Thoracic aorta (tissue), 2 donors: ENCODE results near the gene ZFYVE19. TPM values are rescaled to one million over a fixed set of nuclear protein-coding genes. Genes with fewer than 3 reads are reported as not detected.

Source experiments
- ATAC-seq: fragments of 150-250 bp; one replicate; pipeline ENCODE4 v1.8.0; 2017; ENCODE audit warnings: low read depth; ENCODE audit not compliant: insufficient number of reproducible peaks, low FRiP score
- DNase-seq: peaks from one replicate; pipeline ENCODE4 v3.0.0-alpha.2; 2020; ENCODE audit warnings: low spot score
- H3K27ac ChIP-seq, 2 donors: fragments of 200-600 bp; sonication (generic); 1 replicate in 1 of 2; 2 replicates in 1 of 2; pipeline ENCODE4 v1.5.1; 2016; ENCODE audit warnings: mild to moderate bottlenecking in 2 of 2, moderate library complexity in 2 of 2
- H3K27me3 ChIP-seq: fragments of 200-600 bp; sonication (generic); replicated peaks from 2 replicates; pipeline ENCODE4 v1.6.0; 2016; ENCODE audit warnings: mild to moderate bottlenecking; ENCODE audit not compliant: insufficient read depth
- H3K36me3 ChIP-seq: fragments of 200-600 bp; sonication (generic); one replicate; pipeline ENCODE4 v1.5.1; 2016
- H3K4me1 ChIP-seq, 2 donors: fragments of 200-600 bp; sonication (generic); 1 replicate in 1 of 2; 2 replicates in 1 of 2; pipeline versions ENCODE4 v1.5.1 to v1.6.0; 2016; ENCODE audit warnings: low read depth in 2 of 2, mild to moderate bottlenecking in 1 of 2; ENCODE audit not compliant: control insufficient read depth in 1 of 2
- H3K4me3 ChIP-seq: fragments of 200-600 bp; sonication (generic); 2 replicates; pipeline ENCODE4 v1.5.1; 2016; ENCODE audit warnings: mild to moderate bottlenecking
- H3K9me3 ChIP-seq: fragments of 200-600 bp; sonication (generic); 2 replicates; pipeline ENCODE4 v1.5.1; 2016
- total RNA-seq, 2 donors: library from RNA; depleted of rRNA; stranded (reverse); fragments of >200 nt; gene quantifications; one replicate each; pipeline versions ENCODE4 v1.1.0 to v1.2.3, GENCODE V29; 2016
- TF ChIP-seq, protein P1 (sequence below): fragments of 200-600 bp; sonication (generic); IDR thresholded peaks from one replicate; pipeline ENCODE4 v1.5.1; 2019; ENCODE audit warnings: antibody characterized with exemption

The ZFYVE19 gene
- total RNA-seq, 2 donors from 2014 or later, result 10.9 to 17.3 TPM

DNA sequence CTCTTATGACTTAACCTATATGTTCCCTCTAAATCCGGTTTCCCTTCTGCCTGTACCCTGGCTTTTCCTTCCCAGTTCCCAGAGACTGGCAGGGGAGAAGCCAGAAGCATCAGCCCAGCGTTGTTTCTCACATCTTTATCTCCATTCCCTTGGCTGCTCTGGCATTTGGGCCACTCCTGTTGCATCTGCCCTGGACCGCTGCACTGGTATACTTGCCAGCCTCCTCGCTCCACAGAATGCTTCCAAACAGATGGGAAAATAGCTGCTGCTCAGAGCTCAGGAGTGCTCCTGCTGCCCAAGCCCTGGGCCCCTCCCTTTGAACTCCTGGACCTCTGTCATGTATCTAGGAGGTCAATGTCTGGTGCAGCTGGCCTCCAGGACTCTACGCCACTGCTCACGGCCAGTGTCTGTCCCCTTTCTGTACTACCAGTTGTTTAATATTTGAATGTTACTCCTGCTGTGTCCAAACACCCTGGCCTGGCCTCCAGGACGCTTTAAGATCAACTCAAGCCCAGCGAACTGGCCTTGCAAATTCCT, 43.8 kb downstream of the ZFYVE19 start:
- peaks cover 2% of the 10 kb centered on the region for H3K27me3 ChIP-seq
- TF ChIP-seq, protein P1, sequence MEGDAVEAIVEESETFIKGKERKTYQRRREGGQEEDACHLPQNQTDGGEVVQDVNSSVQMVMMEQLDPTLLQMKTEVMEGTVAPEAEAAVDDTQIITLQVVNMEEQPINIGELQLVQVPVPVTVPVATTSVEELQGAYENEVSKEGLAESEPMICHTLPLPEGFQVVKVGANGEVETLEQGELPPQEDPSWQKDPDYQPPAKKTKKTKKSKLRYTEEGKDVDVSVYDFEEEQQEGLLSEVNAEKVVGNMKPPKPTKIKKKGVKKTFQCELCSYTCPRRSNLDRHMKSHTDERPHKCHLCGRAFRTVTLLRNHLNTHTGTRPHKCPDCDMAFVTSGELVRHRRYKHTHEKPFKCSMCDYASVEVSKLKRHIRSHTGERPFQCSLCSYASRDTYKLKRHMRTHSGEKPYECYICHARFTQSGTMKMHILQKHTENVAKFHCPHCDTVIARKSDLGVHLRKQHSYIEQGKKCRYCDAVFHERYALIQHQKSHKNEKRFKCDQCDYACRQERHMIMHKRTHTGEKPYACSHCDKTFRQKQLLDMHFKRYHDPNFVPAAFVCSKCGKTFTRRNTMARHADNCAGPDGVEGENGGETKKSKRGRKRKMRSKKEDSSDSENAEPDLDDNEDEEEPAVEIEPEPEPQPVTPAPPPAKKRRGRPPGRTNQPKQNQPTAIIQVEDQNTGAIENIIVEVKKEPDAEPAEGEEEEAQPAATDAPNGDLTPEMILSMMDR, result no peak
- H3K4me3 ChIP-seq, result no peak overlapping the region
- no peak overlapping the region for H3K27ac ChIP-seq
- no peaks in the 10 kb centered on the region for H3K4me1 ChIP-seq
- H3K36me3 ChIP-seq, result no peaks in the 10 kb centered on the region
- ATAC-seq (no peak), DNase-seq (no peak)
- no peaks in the 10 kb centered on the region for H3K9me3 ChIP-seq

DNA sequence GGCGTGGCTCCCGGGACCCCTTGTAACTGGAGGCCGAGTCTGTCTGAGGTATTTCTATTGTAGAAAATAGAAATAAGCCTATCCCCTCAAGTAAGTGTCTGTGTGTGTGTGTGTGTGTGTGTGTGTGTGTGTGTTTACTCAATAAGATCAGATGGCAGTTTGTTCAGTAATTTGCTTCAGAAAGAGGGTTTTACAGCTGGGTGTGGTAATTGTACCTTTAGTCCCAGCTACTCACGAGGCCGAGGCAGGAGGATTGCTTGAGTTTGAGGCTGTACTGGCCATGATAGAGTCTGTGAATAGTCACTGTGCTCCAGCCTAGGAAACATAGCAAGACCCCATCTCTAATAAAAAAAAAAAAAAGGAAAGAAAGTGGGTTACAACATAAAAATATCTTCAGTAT, 45.6 kb downstream of the ZFYVE19 start:
- TF ChIP-seq, protein P1, result no peak
- H3K4me3 ChIP-seq, result no peak overlapping the region
- H3K36me3 ChIP-seq, result no peaks in the 10 kb centered on the region
- H3K27me3 ChIP-seq, result no peaks in the 10 kb centered on the region
- H3K4me1 ChIP-seq, result no peaks in the 10 kb centered on the region
- ATAC-seq (no peak), DNase-seq (no peak)
- H3K9me3 ChIP-seq, result no peaks in the 10 kb centered on the region
- H3K27ac ChIP-seq, result no peak overlapping the region

DNA sequence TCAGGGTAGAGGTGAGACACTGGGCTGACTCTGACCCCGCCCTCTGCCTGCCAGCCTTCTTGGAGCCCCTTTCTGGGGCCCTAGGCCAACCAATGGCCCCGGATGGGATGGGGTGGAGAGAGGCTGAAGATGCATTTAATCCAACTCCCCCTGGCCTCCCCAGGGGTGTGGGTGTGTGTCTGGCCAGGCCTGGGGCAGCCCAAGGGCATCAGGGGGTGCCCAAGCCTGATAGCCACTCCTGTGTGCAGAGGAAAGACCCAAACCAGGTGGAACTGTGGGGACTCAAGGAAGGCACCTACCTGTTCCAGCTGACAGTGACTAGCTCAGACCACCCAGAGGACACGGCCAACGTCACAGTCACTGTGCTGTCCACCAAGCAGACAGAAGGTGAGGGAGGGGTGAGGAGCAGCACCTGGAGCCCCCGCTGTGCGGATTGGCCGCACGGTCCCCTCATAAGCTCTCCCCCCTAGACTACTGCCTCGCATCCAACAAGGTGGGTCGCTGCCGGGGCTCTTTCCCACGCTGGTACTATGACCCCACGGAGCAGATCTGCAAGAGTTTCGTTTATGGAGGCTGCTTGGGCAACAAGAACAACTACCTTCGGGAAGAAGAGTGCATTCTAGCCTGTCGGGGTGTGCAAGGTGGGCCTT, 46.5 kb downstream of the ZFYVE19 start:
- no peaks in the 10 kb centered on the region for H3K4me1 ChIP-seq
- H3K27me3 ChIP-seq, result no peaks in the 10 kb centered on the region
- TF ChIP-seq, protein P1, result no peak
- H3K9me3 ChIP-seq, result no peaks in the 10 kb centered on the region
- DNase-seq (no peak), ATAC-seq (no peak)
- H3K27ac ChIP-seq, result no peak overlapping the region
- H3K4me3 ChIP-seq, result no peak overlapping the region
- H3K36me3 ChIP-seq, result no peaks in the 10 kb centered on the region

DNA sequence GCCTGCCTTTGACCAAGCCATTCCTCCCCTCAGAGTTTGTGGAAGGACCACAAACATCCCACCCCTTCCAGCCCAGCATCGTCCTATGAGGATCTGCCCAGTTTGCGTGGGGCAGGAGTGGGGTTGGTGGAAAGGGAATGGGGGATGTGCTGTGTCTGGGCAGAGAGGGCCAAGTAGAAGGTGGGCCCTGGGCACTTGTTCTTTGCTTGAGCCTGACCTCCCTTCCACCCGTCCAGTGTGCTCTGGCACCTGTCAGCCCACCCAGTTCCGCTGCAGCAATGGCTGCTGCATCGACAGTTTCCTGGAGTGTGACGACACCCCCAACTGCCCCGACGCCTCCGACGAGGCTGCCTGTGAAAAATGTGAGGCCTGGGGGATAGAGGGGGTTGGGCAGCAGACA, 47.3 kb downstream of the ZFYVE19 start:
- no peak for DNase-seq
- ATAC-seq, result no peak
- TF ChIP-seq, protein P1, result no peak
- Histone ChIP-seq H3K4me1 (no peaks in the 10 kb centered on the region), H3K9me3 (no peaks in the 10 kb centered on the region), H3K27me3 (no peaks in the 10 kb centered on the region), H3K27ac (no peak overlapping the region), H3K4me3 (no peak overlapping the region), H3K36me3 (no peaks in the 10 kb centered on the region)

DNA sequence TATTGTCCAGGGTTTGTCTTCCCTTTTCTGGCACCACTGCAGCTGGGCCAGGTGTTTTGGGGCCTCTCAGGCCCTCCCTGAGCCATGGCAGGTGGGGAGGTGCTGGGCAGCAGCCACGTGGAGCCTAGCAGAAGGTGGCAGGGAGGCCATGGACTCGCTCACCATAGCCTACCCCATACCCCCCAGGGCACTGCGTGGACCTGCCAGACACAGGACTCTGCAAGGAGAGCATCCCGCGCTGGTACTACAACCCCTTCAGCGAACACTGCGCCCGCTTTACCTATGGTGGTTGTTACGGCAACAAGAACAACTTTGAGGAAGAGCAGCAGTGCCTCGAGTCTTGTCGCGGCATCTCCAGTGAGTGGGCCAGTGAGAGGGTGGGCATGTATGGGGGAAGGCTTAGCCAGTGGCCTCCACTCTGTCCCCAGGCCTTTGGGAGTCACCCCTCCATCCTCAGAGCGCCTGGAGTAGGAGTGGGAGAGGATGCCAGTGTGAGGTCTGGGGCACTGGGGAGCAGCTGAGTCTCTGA, 48.9 kb downstream of the ZFYVE19 start:
- Histone ChIP-seq H3K4me3 (no peak overlapping the region), H3K9me3 (no peaks in the 10 kb centered on the region), H3K27ac (no peak overlapping the region), H3K36me3 (no peaks in the 10 kb centered on the region), H3K4me1 (no peaks in the 10 kb centered on the region), H3K27me3 (no peaks in the 10 kb centered on the region)
- ATAC-seq, result no peak
- TF ChIP-seq, protein P1, result no peak
- no peak for DNase-seq
